ENCODE results near the gene TCN2.

The TCN2 gene

GRCh38 chr22:30646518-30647160 lies 39.7 kb downstream of the TCN2 start:
- H2AFZ ChIP-seq (ENCODE audit: low read depth, low read length, severe bottlenecking), result no peak overlapping the region
- TF ChIP-seq CTCF (IDR thresholded peaks at IDR 0.05; ENCODE audit: insufficient read depth, low read length, poor library complexity, severe bottlenecking) (no peak), EZH2phosphoT487 (conservative IDR thresholded peaks at IDR 0.05; ENCODE audit: low read length) (no peak)
- no peaks in the 10 kb centered on the region for H3K9me3 ChIP-seq (ENCODE audit: insufficient read depth, low read length)
- H3K4me3 ChIP-seq (ENCODE audit: insufficient read depth, low read length, poor library complexity, severe bottlenecking), result no peak overlapping the region
- no peaks in the 10 kb centered on the region for H3K79me2 ChIP-seq (ENCODE audit: insufficient read depth, low read length)
- no peak overlapping the region for H3K9ac ChIP-seq (ENCODE audit: low read length)
- no peaks in the 10 kb centered on the region for H4K20me1 ChIP-seq (ENCODE audit: low read depth, low read length)
- H3K27me3 ChIP-seq (ENCODE audit: low read length), result no peaks in the 10 kb centered on the region
- no peak overlapping the region for H3K27ac ChIP-seq (ENCODE audit: low read depth, low read length)
- no peak overlapping the region for H3K4me2 ChIP-seq (ENCODE audit: low read depth, low read length, poor library complexity, severe bottlenecking)
- H3K36me3 ChIP-seq (ENCODE audit: low read length), result no peaks in the 10 kb centered on the region
- H3F3A ChIP-seq (ENCODE audit: insufficient read depth), result no peaks in the 10 kb centered on the region
- H3K9me2 ChIP-seq (replicated peaks; ENCODE audit: insufficient read depth, low read length), result no peaks in the 10 kb centered on the region

- H3K4me2 ChIP-seq (ENCODE audit: low read depth, low read length, poor library complexity, severe bottlenecking), result no peak overlapping the region
- H3K9me2 ChIP-seq (replicated peaks; ENCODE audit: insufficient read depth, low read length), result no peaks in the 10 kb centered on the region
- TF ChIP-seq CTCF (IDR thresholded peaks at IDR 0.05; ENCODE audit: insufficient read depth, low read length, poor library complexity, severe bottlenecking), result no peak
- TF ChIP-seq EZH2phosphoT487 (conservative IDR thresholded peaks at IDR 0.05; ENCODE audit: low read length), result no peak
- H3K36me3 ChIP-seq (ENCODE audit: low read length), result no peaks in the 10 kb centered on the region
- H4K20me1 ChIP-seq (ENCODE audit: low read depth, low read length), result no peaks in the 10 kb centered on the region
- no peak overlapping the region for H3K4me3 ChIP-seq (ENCODE audit: insufficient read depth, low read length, poor library complexity, severe bottlenecking)
- no peaks in the 10 kb centered on the region for H3K9me3 ChIP-seq (ENCODE audit: insufficient read depth, low read length)
- H3K9ac ChIP-seq (ENCODE audit: low read length), result no peak overlapping the region
- H3K79me2 ChIP-seq (ENCODE audit: insufficient read depth, low read length), result no peaks in the 10 kb centered on the region
- H3K27me3 ChIP-seq (ENCODE audit: low read length), result no peaks in the 10 kb centered on the region
- no peaks in the 10 kb centered on the region for H3F3A ChIP-seq (ENCODE audit: insufficient read depth)
- H3K27ac ChIP-seq (ENCODE audit: low read depth, low read length), result no peak overlapping the region
- H2AFZ ChIP-seq (ENCODE audit: low read depth, low read length, severe bottlenecking), result no peak overlapping the region
Observed at GRCh38 chr22:30647536-30647935, 40.6 kb downstream of the TCN2 start.

- no peaks in the 10 kb centered on the region for H3K36me3 ChIP-seq (ENCODE audit: low read length)
- H3K4me2 ChIP-seq (ENCODE audit: low read depth, low read length, poor library complexity, severe bottlenecking), result no peak overlapping the region
- no peak overlapping the region for H3K4me3 ChIP-seq (ENCODE audit: insufficient read depth, low read length, poor library complexity, severe bottlenecking)
- H3K9ac ChIP-seq (ENCODE audit: low read length), result no peak overlapping the region
- TF ChIP-seq EZH2phosphoT487 (conservative IDR thresholded peaks at IDR 0.05; ENCODE audit: low read length) (no peak), CTCF (IDR thresholded peaks at IDR 0.05; ENCODE audit: insufficient read depth, low read length, poor library complexity, severe bottlenecking) (no peak)
- H3K27me3 ChIP-seq (ENCODE audit: low read length), result no peaks in the 10 kb centered on the region
- no peak overlapping the region for H2AFZ ChIP-seq (ENCODE audit: low read depth, low read length, severe bottlenecking)
- H3K27ac ChIP-seq (ENCODE audit: low read depth, low read length), result no peak overlapping the region
- H4K20me1 ChIP-seq (ENCODE audit: low read depth, low read length), result no peaks in the 10 kb centered on the region
- H3K79me2 ChIP-seq (ENCODE audit: insufficient read depth, low read length), result no peaks in the 10 kb centered on the region
- no peaks in the 10 kb centered on the region for H3K9me2 ChIP-seq (replicated peaks; ENCODE audit: insufficient read depth, low read length)
- no peaks in the 10 kb centered on the region for H3K9me3 ChIP-seq (ENCODE audit: insufficient read depth, low read length)
- H3F3A ChIP-seq (ENCODE audit: insufficient read depth), result no peaks in the 10 kb centered on the region
Observed at GRCh38 chr22:30648825-30649224, 41.9 kb downstream of the TCN2 start.

Data from SU-DHL-6 (cell line).